Effector memory CD4-positive, alpha-beta T cell (primary cell): ENCODE results near the gene TAS1R2.

Experiments
- DNase-seq, 3 donors: peaks; one replicate each; pipeline ENCODE4 v3.0.0-alpha.2; 2020
- H3K27ac ChIP-seq: 2 replicates; pipeline ENCODE4 v1.7.0; 2013; ENCODE audit warnings: mild to moderate bottlenecking, low read length, moderate library complexity; ENCODE audit not compliant: insufficient read depth, poor library complexity, severe bottlenecking
- H3K27me3 ChIP-seq: replicated peaks from 2 replicates; pipeline ENCODE4 v1.7.0; 2013; ENCODE audit warnings: mild to moderate bottlenecking, low read length; ENCODE audit not compliant: insufficient read depth, control insufficient read depth, poor library complexity, severe bottlenecking
- H3K36me3 ChIP-seq: 2 replicates; pipeline ENCODE4 v1.7.0; 2013; ENCODE audit warnings: mild to moderate bottlenecking, low read length, moderate library complexity; ENCODE audit not compliant: control insufficient read depth, insufficient read depth
- H3K4me1 ChIP-seq: 2 replicates; pipeline ENCODE4 v1.7.0; 2013; ENCODE audit warnings: low read length, mild to moderate bottlenecking; ENCODE audit not compliant: control insufficient read depth, insufficient read depth, poor library complexity, severe bottlenecking
- H3K4me3 ChIP-seq: 2 replicates; pipeline ENCODE4 v1.7.0; 2013; ENCODE audit warnings: low read length, low read depth, mild to moderate bottlenecking; ENCODE audit not compliant: insufficient read depth, poor library complexity, severe bottlenecking
- H3K9me3 ChIP-seq: 2 replicates; pipeline ENCODE4 v1.7.0; 2013; ENCODE audit warnings: mild to moderate bottlenecking, low read length, moderate library complexity; ENCODE audit not compliant: control insufficient read depth

The TAS1R2 gene

GRCh38 chr1:18814874-18815531 lies 44.5 kb downstream of the TAS1R2 start:
- DNase-seq: no peak
- Histone ChIP-seq H3K9me3 (no peaks in the 10 kb centered on the region), H3K36me3 (no peaks in the 10 kb centered on the region), H3K4me3 (no peak overlapping the region), H3K27ac (no peak overlapping the region), H3K27me3 (no peaks in the 10 kb centered on the region), H3K4me1 (no peaks in the 10 kb centered on the region)

- no peak overlapping the region for H3K4me3 ChIP-seq
- no peaks in the 10 kb centered on the region for H3K27me3 ChIP-seq
- H3K27ac ChIP-seq: no peak overlapping the region
- H3K4me1 ChIP-seq: no peaks in the 10 kb centered on the region
- no peaks in the 10 kb centered on the region for H3K36me3 ChIP-seq
- no peaks in the 10 kb centered on the region for H3K9me3 ChIP-seq
- DNase-seq: no peak
Observed at GRCh38 chr1:18814425-18814824, 45.0 kb downstream of the TAS1R2 start.

GRCh38 chr1:18812453-18812939 lies 47.0 kb downstream of the TAS1R2 start:
- Histone ChIP-seq H3K27ac (no peak overlapping the region), H3K27me3 (no peaks in the 10 kb centered on the region), H3K9me3 (no peaks in the 10 kb centered on the region), H3K4me3 (no peak overlapping the region), H3K4me1 (no peaks in the 10 kb centered on the region), H3K36me3 (no peaks in the 10 kb centered on the region)
- DNase-seq: no peak

- H3K27me3 ChIP-seq: no peaks in the 10 kb centered on the region
- H3K27ac ChIP-seq: no peak overlapping the region
- H3K4me3 ChIP-seq: no peak overlapping the region
- no peak for DNase-seq
- H3K9me3 ChIP-seq: no peaks in the 10 kb centered on the region
- no peaks in the 10 kb centered on the region for H3K36me3 ChIP-seq
- H3K4me1 ChIP-seq: no peaks in the 10 kb centered on the region
Observed at GRCh38 chr1:18811733-18812452, 47.6 kb downstream of the TAS1R2 start.

GRCh38 chr1:18809953-18810899 lies 49.2 kb downstream of the TAS1R2 start:
- Histone ChIP-seq H3K4me3 (no peak overlapping the region), H3K27me3 (peaks cover 4% of the 10 kb centered on the region), H3K4me1 (no peaks in the 10 kb centered on the region), H3K9me3 (no peaks in the 10 kb centered on the region), H3K27ac (no peak overlapping the region), H3K36me3 (no peaks in the 10 kb centered on the region)
- no peak for DNase-seq

GRCh38 chr1:18808550-18808949 lies 50.9 kb downstream of the TAS1R2 start:
- Histone ChIP-seq H3K27me3 (peaks cover 4% of the 10 kb centered on the region), H3K9me3 (no peaks in the 10 kb centered on the region), H3K27ac (no peak overlapping the region), H3K4me1 (no peaks in the 10 kb centered on the region), H3K36me3 (no peaks in the 10 kb centered on the region), H3K4me3 (no peak overlapping the region)
- no peak for DNase-seq

- H3K27me3 ChIP-seq: peaks cover 4% of the 10 kb centered on the region
- no peak for DNase-seq
Observed at GRCh38 chr1:18807334-18808063, 52.0 kb downstream of the TAS1R2 start.

GRCh38 chr1:18805925-18806849 lies 53.3 kb downstream of the TAS1R2 start:
- no peak overlapping the region for H3K4me3 ChIP-seq

More at GRCh38 chr1:18807334-18808063, 52.0 kb downstream of the TAS1R2 start:
- H3K4me1 ChIP-seq: no peaks in the 10 kb centered on the region
- H3K9me3 ChIP-seq: no peaks in the 10 kb centered on the region
- no peaks in the 10 kb centered on the region for H3K36me3 ChIP-seq
- H3K27ac ChIP-seq: no peak overlapping the region
- no peak overlapping the region for H3K4me3 ChIP-seq

More at GRCh38 chr1:18805925-18806849, 53.3 kb downstream of the TAS1R2 start:
- Histone ChIP-seq H3K27me3 (peaks cover 4% of the 10 kb centered on the region), H3K27ac (no peak overlapping the region), H3K36me3 (no peaks in the 10 kb centered on the region), H3K4me1 (no peaks in the 10 kb centered on the region), H3K9me3 (no peaks in the 10 kb centered on the region)
- no peak for DNase-seq
